ENCODE data around the gene SLC5A9.
"Not testable (repeated sequence)": the region's sequence is repeated elsewhere in the genome, so short reads cannot be mapped to it uniquely, and the experiment has no call there.

Gene SLC5A9

GRCh38 chr1:48214366-48214765 lies 8.2 kb upstream of the SLC5A9 start:
- not testable (repeated sequence) for DNase-seq (ENCODE audit: low read depth in 2 of 2)

DNA sequence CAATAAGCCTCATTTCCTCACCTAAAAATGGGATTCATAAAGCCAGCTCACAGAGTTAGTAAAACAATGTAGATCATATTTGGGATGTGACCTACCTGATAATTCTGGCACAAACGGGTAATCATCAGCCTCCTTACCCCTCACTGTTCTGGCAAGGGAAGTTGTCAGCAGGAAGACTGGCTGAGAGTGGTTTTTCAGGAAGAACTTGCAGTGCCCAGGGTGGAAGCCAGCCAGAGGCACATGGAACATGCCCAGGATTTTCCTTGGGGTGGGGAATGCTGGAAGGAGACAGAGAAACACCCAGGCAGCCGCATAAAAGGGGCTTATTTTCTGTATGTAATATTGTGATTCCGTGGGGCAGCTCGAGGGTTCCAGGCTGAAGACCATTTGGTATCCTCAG lies 7.7 kb upstream of the SLC5A9 start:
- no peak for DNase-seq (ENCODE audit: low read depth in 2 of 2)

GRCh38 chr1:48215222-48215621 lies 7.3 kb upstream of the SLC5A9 start:
- no peak for DNase-seq (ENCODE audit: low read depth in 2 of 2)

DNA sequence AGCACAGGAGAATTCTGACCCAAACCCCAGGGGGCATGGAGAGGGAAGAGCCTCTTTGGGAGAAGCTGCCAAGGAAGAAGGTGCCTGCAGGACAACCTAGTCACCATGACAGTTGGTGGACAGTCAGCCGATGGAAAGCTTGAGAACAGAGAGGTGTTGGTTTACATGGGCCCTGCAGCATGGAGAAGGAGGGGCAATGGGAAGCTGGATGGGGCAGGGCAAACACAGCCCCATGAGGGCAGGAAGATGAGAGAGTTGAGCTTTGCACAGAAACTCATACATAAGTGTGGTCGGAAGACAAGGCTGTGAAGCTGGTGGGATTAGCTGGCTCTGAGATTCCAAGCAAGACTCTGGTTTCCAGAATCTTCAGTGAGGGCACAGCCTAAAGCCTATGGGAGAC lies 6.6 kb upstream of the SLC5A9 start:
- no peak for DNase-seq (ENCODE audit: low read depth in 2 of 2)

GRCh38 chr1:48216313-48216712 lies 6.2 kb upstream of the SLC5A9 start:
- no peak for DNase-seq (ENCODE audit: low read depth in 2 of 2)

DNA sequence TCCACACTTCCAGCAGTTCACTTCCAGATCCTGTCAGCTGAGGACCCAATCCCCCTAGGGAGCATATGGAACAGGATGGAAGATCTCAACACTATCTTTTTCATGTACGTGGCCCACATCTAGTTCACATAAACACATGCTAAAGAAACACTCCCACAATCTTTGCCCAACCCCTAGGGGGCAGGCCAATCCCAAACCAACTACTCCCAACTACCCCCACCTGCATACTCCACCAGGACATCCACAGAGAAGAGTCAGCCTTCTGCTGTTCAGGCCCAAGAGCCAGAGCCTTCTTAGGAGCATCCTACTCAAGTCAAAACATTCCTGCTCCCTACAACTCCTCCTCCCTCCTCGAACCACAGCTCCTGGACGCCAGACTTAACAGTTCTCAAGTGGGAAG lies 5.6 kb upstream of the SLC5A9 start:
- DNase-seq (ENCODE audit: low read depth in 2 of 2): no peak

DNA sequence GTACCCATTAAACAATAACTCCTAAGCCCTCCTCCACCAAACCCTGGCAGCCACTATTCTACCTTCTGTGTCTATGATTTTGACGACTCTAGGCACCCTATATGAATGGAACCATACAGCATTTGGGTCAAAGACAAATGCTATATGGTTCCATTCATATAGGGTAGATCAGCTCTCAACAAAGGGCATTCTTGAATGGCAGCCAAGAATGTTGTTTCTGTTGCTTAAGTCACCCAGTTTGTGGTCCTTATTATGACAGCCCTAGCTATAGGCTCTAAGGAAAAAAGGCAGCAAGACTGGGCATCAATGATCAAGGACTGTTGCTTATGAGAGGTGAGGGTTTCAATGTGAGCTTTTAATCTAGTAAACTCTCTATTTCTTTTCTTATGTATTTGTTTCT lies 4.7 kb upstream of the SLC5A9 start:
- DNase-seq (ENCODE audit: low read depth in 2 of 2): no peak

DNA sequence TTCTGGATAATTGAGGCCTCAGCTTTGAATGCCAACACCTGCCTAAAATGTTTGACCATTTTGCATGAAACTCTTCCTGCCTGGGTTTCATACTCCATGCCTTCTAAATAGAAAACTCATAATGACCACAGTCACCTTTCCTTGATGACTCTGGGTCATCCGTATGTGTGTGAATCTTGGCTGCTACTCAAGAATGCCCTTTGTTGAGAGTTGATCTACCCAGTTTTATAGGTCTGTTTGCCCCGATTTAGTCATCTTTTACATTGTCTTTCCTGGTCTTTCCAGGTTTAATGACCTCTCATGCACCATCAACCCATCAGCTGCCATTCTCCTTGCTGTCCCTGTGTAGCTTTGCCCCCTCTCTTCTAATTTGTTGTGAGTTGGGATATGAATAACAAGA lies 2.7 kb upstream of the SLC5A9 start:
- DNase-seq (ENCODE audit: low read depth in 2 of 2): no peak

DNA sequence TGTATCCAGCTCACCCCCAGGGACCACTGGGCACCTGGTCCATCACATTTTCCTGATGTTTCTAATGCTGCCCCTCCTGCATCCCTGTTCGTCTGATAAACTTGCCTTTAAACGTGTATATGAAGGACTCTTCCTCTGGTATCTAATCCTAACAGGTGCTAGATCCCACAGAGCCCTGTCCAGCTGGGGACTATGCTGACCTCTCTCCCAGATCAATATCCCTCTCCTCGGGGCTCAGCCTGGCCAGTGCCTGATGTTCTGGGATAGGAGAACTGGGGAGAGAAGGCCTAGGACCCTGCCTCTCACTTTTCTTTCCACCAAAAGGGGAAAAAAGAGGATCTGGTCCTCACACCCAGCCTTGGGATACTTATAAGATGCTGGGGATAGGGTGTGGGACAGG lies 1.4 kb upstream of the SLC5A9 start:
- no peak for DNase-seq (ENCODE audit: low read depth in 2 of 2)

DNA sequence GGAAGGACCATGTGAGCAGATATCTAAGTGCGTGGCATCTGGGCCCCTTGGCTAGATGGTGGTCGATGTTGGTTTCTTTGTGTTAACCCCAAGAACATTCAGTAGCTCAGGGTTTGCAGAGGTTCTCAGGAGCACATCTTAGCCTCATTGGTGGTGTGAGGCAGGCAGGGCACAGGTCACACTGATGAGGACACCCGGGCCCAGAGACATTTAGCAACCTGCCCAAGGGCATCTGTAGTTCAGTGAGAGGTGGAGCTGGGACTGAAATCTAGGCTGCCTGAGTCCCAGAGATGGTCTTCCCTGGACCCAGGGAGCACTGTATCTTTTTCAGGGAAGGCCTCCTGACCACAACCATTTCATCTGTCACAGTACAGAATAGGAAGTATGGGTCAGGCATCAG lies 859 bp upstream of the SLC5A9 start:
- no peak for DNase-seq (ENCODE audit: low read depth in 2 of 2)

DNA sequence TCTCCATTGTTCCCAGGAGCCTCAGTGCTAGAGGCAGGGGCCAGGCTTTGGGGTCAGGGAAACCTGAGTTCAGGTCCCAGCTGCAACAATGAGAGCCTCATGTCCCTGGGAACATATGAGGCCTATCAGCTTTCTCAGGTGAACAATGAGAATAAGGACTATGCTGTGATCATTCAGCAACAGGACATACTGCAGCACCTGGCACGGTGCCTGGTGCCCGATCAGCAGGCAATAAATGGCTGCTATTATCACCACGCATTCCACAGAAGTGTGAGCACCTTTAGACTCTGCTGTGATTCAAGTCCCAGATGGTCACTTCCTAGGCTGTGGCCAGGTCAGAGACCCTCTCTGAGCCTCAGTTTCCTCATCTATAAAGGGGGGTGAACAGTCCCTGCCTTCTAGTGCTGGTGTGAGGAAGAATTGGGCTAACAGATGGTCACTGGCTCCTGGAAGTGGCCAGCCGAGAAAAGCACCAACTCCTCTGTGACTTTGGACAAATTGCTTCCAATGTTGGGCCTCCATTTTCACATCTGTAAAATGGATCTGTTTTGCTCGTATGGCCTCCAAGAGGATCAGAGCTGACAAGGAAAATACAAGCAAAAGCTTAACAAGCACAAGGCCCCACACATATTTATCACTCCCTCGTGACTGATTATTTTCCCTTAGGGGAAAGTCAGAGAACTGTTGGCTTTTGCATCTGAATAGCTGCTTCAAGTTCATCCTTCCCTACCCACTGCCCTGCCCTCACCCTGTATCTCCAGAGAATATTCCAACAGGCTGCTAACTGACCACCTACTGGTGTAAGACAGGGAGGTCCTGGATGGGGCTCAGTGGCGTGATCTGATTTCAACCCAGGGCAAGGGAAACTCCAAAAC lies 1.1 kb downstream of the SLC5A9 start:
- no peak for DNase-seq (ENCODE audit: low read depth in 2 of 2)

- no peak for DNase-seq (ENCODE audit: low read depth in 2 of 2)
Measured at GRCh38 chr1:48224791-48225190, 2.3 kb downstream of the SLC5A9 start.

GRCh38 chr1:48225579-48225978 lies 3.1 kb downstream of the SLC5A9 start:
- no peak for DNase-seq (ENCODE audit: low read depth in 2 of 2)

- no peak for DNase-seq (ENCODE audit: low read depth in 2 of 2)
Measured at GRCh38 chr1:48227165-48228013, 4.9 kb downstream of the SLC5A9 start.

GRCh38 chr1:48228156-48228555 lies 5.6 kb downstream of the SLC5A9 start:
- DNase-seq (ENCODE audit: low read depth in 2 of 2): no peak

DNA sequence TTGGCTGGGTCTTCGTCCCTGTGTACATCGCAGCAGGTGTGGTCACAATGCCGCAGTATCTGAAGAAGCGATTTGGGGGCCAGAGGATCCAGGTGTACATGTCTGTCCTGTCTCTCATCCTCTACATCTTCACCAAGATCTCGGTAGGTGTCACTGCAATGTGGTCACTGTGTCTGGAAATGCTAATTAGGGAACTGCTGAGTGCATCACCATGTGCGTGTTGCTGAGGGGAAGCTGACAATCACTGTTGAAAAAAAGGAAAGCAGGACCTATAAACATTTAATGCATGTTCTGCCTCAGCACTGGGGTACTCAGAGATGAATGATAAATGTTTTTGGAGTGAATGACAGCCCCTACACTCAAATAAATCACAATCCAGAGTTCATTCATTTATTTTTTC lies 6.8 kb downstream of the SLC5A9 start:
- DNase-seq (ENCODE audit: low read depth in 2 of 2): no peak

GRCh38 chr1:48230236-48230635 lies 7.7 kb downstream of the SLC5A9 start:
- DNase-seq (ENCODE audit: low read depth in 2 of 2): no peak

GRCh38 chr1:48232722-48233121 lies 10.2 kb downstream of the SLC5A9 start:
- DNase-seq (ENCODE audit: low read depth in 2 of 2): no peak

GRCh38 chr1:48233666-48234485 lies 11.4 kb downstream of the SLC5A9 start:
- no peak for DNase-seq (ENCODE audit: low read depth in 2 of 2)

- no peak for DNase-seq (ENCODE audit: low read depth in 2 of 2)
Measured at GRCh38 chr1:48235652-48236051, 13.1 kb downstream of the SLC5A9 start.

DNA sequence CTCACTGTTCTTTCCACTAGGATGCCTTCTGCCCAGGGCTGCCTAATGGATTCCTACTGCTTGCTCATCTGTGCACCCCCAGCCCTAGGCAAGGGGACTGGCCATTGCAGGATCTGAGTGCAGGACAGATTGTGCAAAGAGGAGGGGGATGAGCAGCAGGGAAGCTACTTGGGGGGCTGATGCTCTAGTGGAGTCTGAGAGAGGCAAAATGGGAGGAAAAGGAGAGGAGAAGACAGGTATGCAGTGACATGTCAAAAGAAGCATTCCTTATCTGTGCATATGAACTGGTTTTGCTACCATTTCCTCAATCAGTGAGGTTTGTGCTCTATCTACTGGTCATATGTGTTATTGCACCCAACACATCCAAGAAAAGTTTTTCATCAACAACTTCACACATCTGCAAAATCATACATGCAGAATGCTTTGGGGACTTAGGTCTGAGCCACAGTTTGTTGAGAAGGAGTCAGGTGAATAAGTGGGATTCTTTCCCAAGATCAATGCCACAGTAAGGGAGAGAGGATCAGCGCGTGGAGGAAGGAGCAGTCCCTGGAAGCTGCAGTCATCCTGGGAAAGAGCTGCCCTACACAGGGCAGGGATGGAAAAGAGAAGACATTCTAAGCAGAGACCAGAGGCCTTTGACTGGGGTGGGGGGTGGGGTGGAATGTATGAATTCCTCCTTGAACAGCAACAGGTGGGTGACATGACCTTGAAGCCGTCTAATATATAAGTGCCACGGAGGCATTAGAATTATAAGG lies 14.4 kb downstream of the SLC5A9 start:
- no peak for DNase-seq (ENCODE audit: low read depth in 2 of 2)

All from stimulated activated CD8-positive, alpha-beta memory T cell treated with anti-CD3 and anti-CD28 coated beads, Interleukin-2, amount 100 ng/mL, for 48 hours (primary cell).